Anterior cingulate cortex (tissue), 58 donors: ENCODE results near the gene ANKRD23.
"Not testable (repeated sequence)": the region's sequence is repeated elsewhere in the genome, so short reads cannot be mapped to it uniquely, and the experiment has no call there.

Experiments used
- DNase-seq, 58 donors: peaks; one replicate each; lab custom pipeline; 2025; lab: John Stamatoyannopoulos, UW

ANKRD23 gene

GRCh38 chr2:96843538-96844268 is at the start of gene ANKRD23:
TSS of gene ANKRD23 (minus strand) at chr2:96844021. CDS start at chr2:96843992, 29 bp downstream.
- no peak for DNase-seq

- peak in 12 of 58 donors; percentile 22 to 48 (median 35) for DNase-seq
Measured at GRCh38 chr2:96891591-96892333, 47.9 kb upstream of the ANKRD23 start.

GRCh38 chr2:96890726-96891385 is 47.0 kb upstream of the ANKRD23 start:
- DNase-seq: no peak

- DNase-seq: no peak
Measured at GRCh38 chr2:96890252-96890651, 46.4 kb upstream of the ANKRD23 start.

- DNase-seq: not testable (repeated sequence)
Measured at GRCh38 chr2:96889502-96889901, 45.7 kb upstream of the ANKRD23 start.

- DNase-seq: peak in 45 of 58 donors; percentile 6 to 85 (median 59)
Measured at GRCh38 chr2:96888072-96889011, 44.5 kb upstream of the ANKRD23 start.

- peak in 44 of 58 donors; percentile 25 to 77 (median 52) for DNase-seq
Measured at GRCh38 chr2:96887493-96888012, 43.7 kb upstream of the ANKRD23 start.

GRCh38 chr2:96885432-96886347 is 41.9 kb upstream of the ANKRD23 start:
- DNase-seq: no peak

GRCh38 chr2:96884299-96885094 is 40.7 kb upstream of the ANKRD23 start:
- DNase-seq: no peak

- DNase-seq: no peak
Measured at GRCh38 chr2:96883306-96883705, 39.5 kb upstream of the ANKRD23 start.

- no peak for DNase-seq
Measured at GRCh38 chr2:96882906-96883305, 39.1 kb upstream of the ANKRD23 start.

GRCh38 chr2:96882230-96882629 is 38.4 kb upstream of the ANKRD23 start:
- no peak for DNase-seq

- no peak for DNase-seq
Measured at GRCh38 chr2:96881349-96882195, 37.8 kb upstream of the ANKRD23 start.

GRCh38 chr2:96880891-96881273 is 37.1 kb upstream of the ANKRD23 start:
- no peak for DNase-seq

- no peak for DNase-seq
Measured at GRCh38 chr2:96879545-96880040, 35.8 kb upstream of the ANKRD23 start.

- no peak for DNase-seq
Measured at GRCh38 chr2:96878796-96879544, 35.1 kb upstream of the ANKRD23 start.
